WI38 (cell line): ENCODE results near the gene CCDC107.
A peak's percentile ranks its signal among the peaks of the same experiment; 100 is the strongest.
"Not testable (repeated sequence)": the region's sequence is repeated elsewhere in the genome, so short reads cannot be mapped to it uniquely, and the experiment has no call there.

Experiments used
- H3K4me3 ChIP-seq: 2 replicates; pipeline ENCODE4 v1.5.1; 2011; ENCODE audit warnings: low read depth, mild to moderate bottlenecking, control low read depth, low read length
- TF ChIP-seq, protein P1 (sequence below): IDR thresholded peaks from 2 replicates; pipeline ENCODE4 v1.5.1; 2012; ENCODE audit warnings: low read depth, mild to moderate bottlenecking, control low read depth, low read length

Gene CCDC107

DNA sequence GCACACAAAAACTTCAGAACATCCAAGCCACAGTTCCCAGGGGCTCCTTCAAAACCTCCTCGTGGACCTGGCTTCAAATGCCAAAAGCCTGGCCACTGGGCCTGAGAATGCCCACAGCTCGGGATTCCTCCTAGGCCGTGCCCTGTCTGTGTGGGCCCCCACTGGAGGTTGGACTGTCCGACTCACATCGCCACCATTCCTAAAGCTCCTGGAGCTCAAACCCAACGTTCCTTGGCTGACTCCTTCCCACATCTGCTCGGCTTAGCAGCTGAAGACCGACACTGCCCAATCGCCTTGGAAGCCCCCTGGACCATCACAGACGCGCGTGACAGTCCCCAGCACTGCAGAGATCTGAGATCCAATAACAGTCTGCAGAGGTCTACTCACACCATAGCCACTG, 15.0 kb upstream of the CCDC107 start:
- no peak overlapping the region for H3K4me3 ChIP-seq
- TF ChIP-seq, protein P1, sequence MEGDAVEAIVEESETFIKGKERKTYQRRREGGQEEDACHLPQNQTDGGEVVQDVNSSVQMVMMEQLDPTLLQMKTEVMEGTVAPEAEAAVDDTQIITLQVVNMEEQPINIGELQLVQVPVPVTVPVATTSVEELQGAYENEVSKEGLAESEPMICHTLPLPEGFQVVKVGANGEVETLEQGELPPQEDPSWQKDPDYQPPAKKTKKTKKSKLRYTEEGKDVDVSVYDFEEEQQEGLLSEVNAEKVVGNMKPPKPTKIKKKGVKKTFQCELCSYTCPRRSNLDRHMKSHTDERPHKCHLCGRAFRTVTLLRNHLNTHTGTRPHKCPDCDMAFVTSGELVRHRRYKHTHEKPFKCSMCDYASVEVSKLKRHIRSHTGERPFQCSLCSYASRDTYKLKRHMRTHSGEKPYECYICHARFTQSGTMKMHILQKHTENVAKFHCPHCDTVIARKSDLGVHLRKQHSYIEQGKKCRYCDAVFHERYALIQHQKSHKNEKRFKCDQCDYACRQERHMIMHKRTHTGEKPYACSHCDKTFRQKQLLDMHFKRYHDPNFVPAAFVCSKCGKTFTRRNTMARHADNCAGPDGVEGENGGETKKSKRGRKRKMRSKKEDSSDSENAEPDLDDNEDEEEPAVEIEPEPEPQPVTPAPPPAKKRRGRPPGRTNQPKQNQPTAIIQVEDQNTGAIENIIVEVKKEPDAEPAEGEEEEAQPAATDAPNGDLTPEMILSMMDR, result no peak

DNA sequence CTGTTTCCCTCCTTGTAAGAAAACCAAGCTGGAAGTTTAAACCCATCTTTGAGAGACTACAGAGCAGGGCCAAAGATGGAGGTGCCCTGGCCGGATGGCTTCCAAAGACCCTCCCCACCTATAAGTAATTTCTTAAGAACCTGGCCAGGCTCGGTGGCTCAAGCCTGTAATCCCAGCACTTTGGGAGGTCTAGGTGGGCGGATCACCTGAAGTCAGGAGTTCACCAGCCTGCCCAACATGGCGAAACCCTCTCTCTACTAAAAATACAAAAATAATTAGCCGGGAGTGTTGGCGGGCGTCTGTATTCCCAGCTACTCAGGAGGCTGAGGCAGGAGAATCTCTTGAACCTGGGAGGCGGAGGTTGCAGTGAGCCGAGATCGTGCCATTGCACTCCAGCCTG, 12.4 kb upstream of the CCDC107 start:
- not testable (repeated sequence) for H3K4me3 ChIP-seq

DNA sequence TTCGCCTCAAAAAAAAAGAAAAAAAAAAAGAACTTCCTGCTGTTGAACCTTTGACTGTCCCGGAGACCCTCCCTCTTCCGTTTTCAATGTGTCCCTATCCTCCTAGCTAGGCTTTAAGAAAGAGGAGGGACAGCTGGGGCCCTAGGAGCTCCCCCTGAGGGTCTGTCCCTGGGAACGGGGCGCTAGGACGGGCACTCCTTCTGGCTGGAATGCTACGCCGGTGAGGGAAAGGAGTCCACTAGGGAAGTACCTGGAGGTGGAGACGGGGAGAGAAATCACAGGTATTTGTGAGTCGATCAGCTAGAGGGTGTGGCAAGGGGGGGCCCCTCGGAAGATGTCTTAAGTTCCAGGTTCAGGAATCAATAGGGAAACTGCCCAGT, 11.9 kb upstream of the CCDC107 start:
- H3K4me3 ChIP-seq, result peak overlapping the region; percentile 65
- TF ChIP-seq, protein P1, result no peak

DNA sequence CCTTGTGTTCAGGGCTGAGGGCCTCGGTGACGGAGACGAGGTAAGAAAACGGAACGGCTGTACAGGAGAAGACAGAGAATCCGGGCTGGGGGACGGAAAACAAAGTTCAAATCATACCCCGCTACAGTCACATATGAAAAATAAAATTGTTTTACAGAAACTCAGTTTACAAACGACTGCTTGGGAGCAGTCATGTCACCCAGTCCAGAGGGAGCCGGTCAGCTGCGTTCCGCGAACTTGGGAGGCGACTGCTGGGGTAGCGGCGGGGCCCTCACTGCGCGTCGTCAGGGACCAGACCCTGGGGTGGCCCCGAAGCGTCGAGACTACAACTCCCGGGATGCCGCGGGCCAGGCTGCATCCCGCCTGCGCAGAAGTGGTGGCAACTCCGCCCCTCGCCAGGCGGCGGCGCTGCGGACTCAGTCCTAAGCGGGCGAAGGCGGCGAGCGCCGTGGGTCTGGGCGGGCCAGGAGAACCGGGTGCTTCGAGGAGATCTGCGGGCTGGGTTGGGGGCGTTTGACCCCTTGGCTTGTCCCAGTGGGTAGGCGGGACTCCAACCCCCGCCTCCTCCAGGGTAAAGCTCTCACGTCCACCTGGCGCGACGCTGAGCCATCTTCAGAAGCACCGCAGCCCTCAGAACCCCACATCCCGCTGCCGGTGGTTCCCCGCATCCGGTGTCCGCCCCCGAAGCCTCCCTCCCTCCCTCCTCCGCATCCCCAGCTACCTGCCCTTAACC, 11.4 kb upstream of the CCDC107 start:
- peak overlapping the region; percentile 65 for H3K4me3 ChIP-seq
- TF ChIP-seq, protein P1, result peak; percentile 84

- H3K4me3 ChIP-seq, result no peak overlapping the region
- TF ChIP-seq, protein P1, result no peak
Measured at GRCh38 chr9:35649431-35650340, 8.4 kb upstream of the CCDC107 start.

- TF ChIP-seq, protein P1, result no peak
Measured at GRCh38 chr9:35650341-35651158, 7.5 kb upstream of the CCDC107 start, which contains the start of gene SIT1. SIT1 (minus strand) TSS chr9:35650931; CDS start chr9:35650853, 78 bp downstream.

DNA sequence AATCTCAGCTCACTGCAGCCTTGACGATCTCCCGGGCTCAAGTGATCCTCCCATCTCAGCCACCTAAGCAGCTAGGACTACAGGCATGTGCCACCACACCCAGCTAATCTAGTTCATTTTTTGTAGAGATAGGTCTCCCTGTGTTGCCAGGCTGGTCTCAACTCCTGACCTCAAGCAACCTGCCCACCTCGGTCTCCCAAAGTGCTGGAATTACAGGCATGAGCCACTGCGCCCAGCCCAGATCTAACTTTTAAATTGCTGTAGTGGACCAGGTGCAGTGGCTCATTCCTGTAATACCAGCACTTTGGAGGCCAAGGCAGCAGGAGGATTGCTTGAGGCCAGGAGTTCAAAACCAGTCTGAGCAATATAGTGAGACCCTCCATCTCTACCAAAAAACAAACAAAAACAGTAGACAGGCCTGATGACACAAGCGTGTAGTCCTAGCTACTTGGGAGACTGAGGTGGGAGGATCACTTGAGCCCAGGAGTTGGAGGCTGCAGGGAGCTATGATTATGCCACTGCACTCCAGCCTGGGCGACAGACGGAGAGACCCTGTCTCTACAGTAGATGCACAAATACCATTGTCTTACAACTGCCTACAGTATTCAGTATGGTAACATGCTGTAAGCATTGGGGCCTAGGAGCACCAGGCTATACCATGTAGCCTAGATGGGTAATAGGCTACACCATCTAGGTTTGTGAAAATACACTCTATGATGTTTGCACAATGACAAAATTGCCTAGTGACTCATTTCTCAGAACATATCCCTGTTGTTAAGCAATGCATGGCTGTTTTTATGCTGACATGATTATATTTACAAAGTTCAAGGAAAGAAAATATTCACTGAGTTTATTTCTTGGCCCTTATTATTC, 5.9 kb upstream of the CCDC107 start:
- H3K4me3 ChIP-seq, result no peak overlapping the region
- TF ChIP-seq, protein P1, result no peak

More at GRCh38 chr9:35650341-35651158, 7.5 kb upstream of the CCDC107 start, which contains the start of gene SIT1:
- H3K4me3 ChIP-seq, result no peak within 1 kb of the TSS
